Fibroblast of mammary gland (primary cell): ENCODE data around the gene UCP2.

Experiments
- DNase-seq: peaks from one replicate; pipeline ENCODE4 v3.0.0-alpha.2; 2010; ENCODE audit warnings: low read depth
- H3K4me3 ChIP-seq: 2 replicates; pipeline ENCODE4 v1.5.1; 2011; ENCODE audit warnings: low read depth, mild to moderate bottlenecking, low read length, moderate library complexity; ENCODE audit not compliant: control insufficient read depth
- TF ChIP-seq, protein P1 (sequence below): conservative IDR thresholded peaks from 2 replicates; pipeline ENCODE4 v1.5.1; 2011; ENCODE audit warnings: low read depth, low read length, inconsistent platforms; ENCODE audit not compliant: control insufficient read depth, insufficient read depth

UCP2 gene

DNA sequence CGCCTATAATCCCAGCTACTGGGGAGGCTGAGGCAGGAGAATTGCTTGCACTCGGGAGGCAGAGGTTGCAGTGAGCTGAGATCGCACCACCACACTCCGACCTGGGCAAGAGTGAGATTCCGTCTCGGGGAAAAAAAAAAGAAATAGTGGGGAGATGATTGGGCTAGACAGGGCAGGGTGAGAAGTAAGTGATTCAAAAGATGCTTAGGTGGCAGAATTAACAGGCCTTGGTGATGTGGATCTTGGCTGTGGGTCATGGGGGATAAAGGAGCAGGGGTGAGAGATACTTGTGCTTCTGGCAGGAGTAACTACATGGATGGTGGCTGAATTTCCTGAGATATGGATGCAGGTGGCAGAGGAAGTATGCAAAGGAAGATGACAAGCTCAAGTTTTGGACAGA, 39.4 kb upstream of the UCP2 start:
- no peak for DNase-seq
- TF ChIP-seq, protein P1, sequence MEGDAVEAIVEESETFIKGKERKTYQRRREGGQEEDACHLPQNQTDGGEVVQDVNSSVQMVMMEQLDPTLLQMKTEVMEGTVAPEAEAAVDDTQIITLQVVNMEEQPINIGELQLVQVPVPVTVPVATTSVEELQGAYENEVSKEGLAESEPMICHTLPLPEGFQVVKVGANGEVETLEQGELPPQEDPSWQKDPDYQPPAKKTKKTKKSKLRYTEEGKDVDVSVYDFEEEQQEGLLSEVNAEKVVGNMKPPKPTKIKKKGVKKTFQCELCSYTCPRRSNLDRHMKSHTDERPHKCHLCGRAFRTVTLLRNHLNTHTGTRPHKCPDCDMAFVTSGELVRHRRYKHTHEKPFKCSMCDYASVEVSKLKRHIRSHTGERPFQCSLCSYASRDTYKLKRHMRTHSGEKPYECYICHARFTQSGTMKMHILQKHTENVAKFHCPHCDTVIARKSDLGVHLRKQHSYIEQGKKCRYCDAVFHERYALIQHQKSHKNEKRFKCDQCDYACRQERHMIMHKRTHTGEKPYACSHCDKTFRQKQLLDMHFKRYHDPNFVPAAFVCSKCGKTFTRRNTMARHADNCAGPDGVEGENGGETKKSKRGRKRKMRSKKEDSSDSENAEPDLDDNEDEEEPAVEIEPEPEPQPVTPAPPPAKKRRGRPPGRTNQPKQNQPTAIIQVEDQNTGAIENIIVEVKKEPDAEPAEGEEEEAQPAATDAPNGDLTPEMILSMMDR = no peak
- no peak overlapping the region for H3K4me3 ChIP-seq

DNA sequence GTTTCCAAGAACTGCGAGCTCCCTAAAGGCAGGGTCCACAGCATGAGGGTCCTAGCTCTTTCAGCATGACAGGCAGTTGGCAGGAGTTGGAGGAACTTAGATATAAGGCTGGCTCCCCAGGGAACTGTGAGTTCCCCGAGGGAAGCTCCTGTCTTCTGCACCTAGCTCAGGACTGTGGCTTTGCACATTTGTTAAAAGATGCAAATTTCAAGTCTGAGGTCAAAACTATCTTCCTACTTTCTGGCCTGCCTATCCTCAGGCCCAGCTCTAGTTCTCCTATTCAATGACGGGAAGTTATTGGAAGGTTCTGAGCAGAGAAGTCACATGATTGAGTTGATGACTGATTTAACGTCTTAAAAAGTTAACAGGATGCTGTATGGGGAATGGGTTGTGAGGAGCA, 37.9 kb upstream of the UCP2 start:
- TF ChIP-seq, protein P1 = no peak
- H3K4me3 ChIP-seq = no peak overlapping the region
- DNase-seq = no peak

DNA sequence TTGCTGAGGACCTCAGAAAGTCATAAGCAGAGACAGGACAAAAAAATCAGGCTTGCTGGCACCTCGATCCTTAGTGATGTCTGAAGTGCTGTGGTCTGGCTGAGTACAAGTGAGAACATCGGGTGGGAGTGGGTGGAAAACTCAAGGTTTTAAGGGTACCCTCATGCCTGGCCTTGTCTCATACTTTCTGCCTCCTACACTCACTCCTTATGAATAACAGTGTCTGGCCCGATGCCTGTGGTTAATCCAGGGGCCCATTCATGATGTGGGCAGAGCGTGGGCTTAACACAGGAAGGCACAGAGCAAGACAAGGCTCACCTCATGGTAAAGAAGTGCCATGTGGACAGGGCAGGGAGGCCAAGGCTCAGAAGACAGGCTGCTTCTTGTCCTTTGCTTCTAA, 37.2 kb upstream of the UCP2 start:
- TF ChIP-seq, protein P1 = no peak
- H3K4me3 ChIP-seq = no peak overlapping the region
- DNase-seq = peak; percentile 37

DNA sequence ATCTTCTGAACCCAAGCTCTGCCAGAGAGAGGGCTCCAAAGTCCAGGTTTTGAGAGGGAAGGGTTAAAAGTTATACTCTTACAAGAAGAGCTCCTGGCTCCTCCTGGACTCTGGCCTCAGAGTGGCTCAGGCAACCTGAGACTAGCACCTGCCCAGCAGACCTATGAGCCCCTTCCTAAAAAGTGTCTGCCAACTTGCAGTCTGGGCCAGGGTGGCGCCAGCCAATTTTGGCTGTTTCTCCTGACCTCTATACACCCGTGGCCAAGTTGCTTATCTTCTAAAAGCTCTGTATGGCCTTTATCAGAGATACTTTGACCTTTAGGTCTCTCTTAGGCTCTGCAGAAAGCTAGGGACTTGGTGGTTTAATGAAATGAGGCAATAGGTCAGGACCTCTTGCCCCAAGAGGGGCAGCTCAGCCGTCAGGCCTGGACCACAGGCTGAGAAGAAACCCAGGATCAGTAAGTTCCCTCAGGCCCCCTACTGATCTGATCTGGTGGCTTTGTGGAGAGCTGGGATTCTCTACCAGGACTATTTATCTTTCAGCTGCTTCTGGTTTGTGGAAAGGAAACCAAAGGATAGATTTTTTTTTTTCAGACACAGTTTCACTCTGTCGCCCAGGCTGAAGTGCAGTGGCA, 36.6 kb upstream of the UCP2 start:
- H3K4me3 ChIP-seq = no peak overlapping the region
- DNase-seq = peak; percentile 15
- TF ChIP-seq, protein P1 = no peak

DNA sequence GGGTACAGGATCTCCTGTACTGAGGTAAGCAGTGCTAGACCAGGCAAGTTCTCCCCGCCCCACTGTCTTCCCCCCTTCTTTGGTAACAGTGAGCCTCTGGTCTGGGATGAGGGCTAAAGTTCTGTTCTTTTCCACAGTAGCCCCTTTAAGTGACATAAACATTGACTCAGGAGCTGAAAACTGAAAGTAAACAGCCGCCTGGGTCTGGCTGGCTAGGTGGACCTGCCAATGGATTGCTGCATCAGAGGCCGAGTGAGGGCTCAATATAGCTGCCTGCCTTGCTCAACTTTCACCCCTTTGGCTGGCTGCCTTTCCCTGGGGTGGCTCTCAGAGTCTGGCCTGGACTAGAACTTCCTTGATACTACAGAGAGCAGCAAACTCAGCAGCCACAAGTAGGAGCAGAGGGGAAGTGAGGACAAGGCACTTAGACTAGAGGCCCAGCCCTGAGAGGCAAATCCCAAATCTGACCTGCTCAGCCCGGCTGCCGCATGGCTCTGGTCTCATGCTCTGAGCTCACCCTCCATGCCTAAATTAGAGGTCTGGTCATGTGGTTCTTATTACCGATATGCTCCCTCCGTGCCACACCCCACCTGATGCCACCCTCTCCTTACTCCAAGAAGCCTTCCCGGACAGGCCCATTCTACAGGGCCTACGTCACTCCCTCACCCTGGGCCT, 35.8 kb upstream of the UCP2 start:
- TF ChIP-seq, protein P1 = no peak
- DNase-seq = peak; percentile 96
- no peak overlapping the region for H3K4me3 ChIP-seq

DNA sequence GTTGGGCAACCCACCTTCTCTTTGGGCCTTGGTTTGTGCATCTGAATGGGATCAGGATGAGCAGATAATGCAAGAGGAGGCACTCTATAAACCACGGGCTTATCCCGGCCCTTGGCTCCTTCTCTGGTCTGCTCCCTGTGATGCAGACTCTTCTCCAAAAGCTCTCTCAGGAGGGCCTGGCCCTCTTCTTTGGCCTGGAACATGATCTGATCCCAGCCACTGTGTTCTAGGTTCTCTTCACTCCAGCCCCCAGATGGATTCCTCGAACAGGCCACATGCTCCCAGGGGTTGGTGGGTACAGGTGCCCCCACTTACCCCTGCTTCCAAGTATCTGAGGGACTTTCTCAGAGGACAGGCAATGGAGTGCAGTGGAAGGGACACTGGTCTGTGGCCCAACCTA, 35.0 kb upstream of the UCP2 start:
- TF ChIP-seq, protein P1 = no peak

More for the DNA sequence above, 35.0 kb upstream of the UCP2 start:
- DNase-seq = no peak
- H3K4me3 ChIP-seq = no peak overlapping the region
